OCI-LY1 (cell line): ENCODE data around the gene CACNA1C.

Experiments used
- H2AFZ ChIP-seq: fragments of 200-600 bp; sonication (generic), shearing (Covaris generic); 2 replicates; pipeline ENCODE4 v1.6.0; 2014; ENCODE audit warnings: antibody characterized with exemption, mild to moderate bottlenecking, low read length
- H3F3A ChIP-seq: fragments of 200-600 bp; sonication (generic), shearing (Covaris generic); 2 replicates; pipeline ENCODE4 v1.6.0; 2014; ENCODE audit warnings: mild to moderate bottlenecking, antibody characterized with exemption, low read length, moderate library complexity; ENCODE audit not compliant: insufficient read depth
- H3K27ac ChIP-seq: fragments of 200-600 bp; sonication (generic); 2 replicates; pipeline ENCODE4 v1.5.1; 2014; ENCODE audit warnings: low read length, mixed run types, mild to moderate bottlenecking, low read depth; ENCODE audit not compliant: poor library complexity, severe bottlenecking
- H3K27me3 ChIP-seq: fragments of 200-600 bp; sonication (generic); 2 replicates; pipeline ENCODE4 v1.6.0; 2014; ENCODE audit warnings: antibody characterized with exemption, mild to moderate bottlenecking, low read length, moderate library complexity; ENCODE audit not compliant: insufficient read depth
- H3K36me3 ChIP-seq: fragments of 200-600 bp; sonication (generic); 2 replicates; pipeline ENCODE4 v1.6.1; 2014; ENCODE audit warnings: mild to moderate bottlenecking, antibody characterized with exemption, low read length, moderate library complexity, mixed read lengths; ENCODE audit not compliant: insufficient read depth
- H3K4me1 ChIP-seq: fragments of 200-600 bp; sonication (generic); 2 replicates; pipeline ENCODE4 v1.5.1; 2014; ENCODE audit warnings: mild to moderate bottlenecking, low read length, moderate library complexity; ENCODE audit not compliant: insufficient read depth, severe bottlenecking
- H3K4me2 ChIP-seq: fragments of 200-600 bp; sonication (generic), shearing (Covaris generic); 2 replicates; pipeline ENCODE4 v1.6.1; 2014; ENCODE audit warnings: low read length
- H3K4me3 ChIP-seq: fragments of 200-600 bp; sonication (generic); 2 replicates; pipeline ENCODE4 v1.5.1; 2014; ENCODE audit warnings: low read length, low read depth, mild to moderate bottlenecking, mixed read lengths; ENCODE audit not compliant: poor library complexity, severe bottlenecking
- H3K79me2 ChIP-seq: fragments of 200-600 bp; shearing (Covaris generic); 2 replicates; pipeline ENCODE4 v1.6.1; 2016; ENCODE audit warnings: mixed run types, low read length, mixed read lengths; ENCODE audit not compliant: insufficient read depth
- H3K9ac ChIP-seq: fragments of 200-600 bp; sonication (generic), shearing (Covaris generic); 2 replicates; pipeline ENCODE4 v1.6.1; 2014; ENCODE audit warnings: mild to moderate bottlenecking, low read length, mixed read lengths
- H3K9me2 ChIP-seq: fragments of 200-600 bp; sonication (generic), shearing (Covaris generic); 2 replicates; pipeline ENCODE4 v1.6.1; 2014; ENCODE audit warnings: low read depth, mild to moderate bottlenecking, low read length, mixed read lengths
- H3K9me3 ChIP-seq: fragments of 200-600 bp; shearing (Covaris generic); 2 replicates; pipeline ENCODE4 v1.6.1; 2014; ENCODE audit warnings: low read length, mixed read lengths
- H4K20me1 ChIP-seq: fragments of 200-600 bp; sonication (generic), shearing (Covaris generic); 2 replicates; pipeline ENCODE4 v1.6.0; 2016; ENCODE audit warnings: mild to moderate bottlenecking, low read length; ENCODE audit not compliant: insufficient read depth
- CTCF ChIP-seq: fragments of 200-600 bp; sonication (generic), shearing (Covaris generic); IDR thresholded peaks from 2 replicates; pipeline ENCODE4 v1.5.1; 2017; ENCODE audit warnings: mild to moderate bottlenecking, antibody characterized with exemption, low read length, moderate library complexity, mixed read lengths
- EZH2 ChIP-seq: fragments of 200-600 bp; sonication (generic), shearing (Covaris generic); IDR thresholded peaks from 2 replicates; pipeline ENCODE4 v1.8.0; 2017; ENCODE audit warnings: borderline replicate concordance, mixed run types, mild to moderate bottlenecking, antibody characterized with exemption, low read length, moderate library complexity, mixed read lengths

The CACNA1C gene

DNA sequence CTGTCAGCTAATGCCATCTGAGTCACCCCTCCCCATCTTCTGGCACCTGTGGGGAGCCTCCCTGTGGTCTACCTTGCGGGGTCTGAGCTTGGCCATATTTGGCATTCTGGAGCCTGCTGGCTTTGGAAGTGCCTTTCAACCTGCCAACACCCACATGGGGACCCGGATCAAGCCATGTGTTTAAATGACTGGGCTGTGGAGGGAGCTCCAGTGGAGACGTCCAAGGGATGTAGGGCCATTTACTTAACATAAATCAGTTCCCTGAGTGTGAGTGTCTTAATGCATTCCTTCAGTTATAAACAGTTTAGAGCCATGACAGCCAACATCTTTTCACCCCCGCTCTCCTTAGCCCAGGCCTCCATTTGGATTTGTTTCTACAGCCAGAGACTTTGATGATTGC, 22.0 kb downstream of the CACNA1C start:
- Histone ChIP-seq H3K4me2 (no peak overlapping the region), H3K9me2 (no peaks in the 10 kb centered on the region), H3K4me1 (no peaks in the 10 kb centered on the region), H3K27me3 (peaks cover 5% of the 10 kb centered on the region; the same call in 1 of the 2 replicates), H3K36me3 (no peaks in the 10 kb centered on the region; the same call in 1 of the 2 replicates), H2AFZ (no peak overlapping the region), H3K27ac (no peak overlapping the region), H3K9ac (no peak overlapping the region), H3K79me2 (no peaks in the 10 kb centered on the region), H4K20me1 (no peaks in the 10 kb centered on the region), H3K9me3 (0 out of 2 replicates have a peak, but pooled peaks cover 6% of the 10 kb centered on the region), H3F3A (no peaks in the 10 kb centered on the region), H3K4me3 (no peak overlapping the region)
- TF ChIP-seq CTCF: no peak
- no peak for TF ChIP-seq EZH2

- H3K79me2 ChIP-seq: no peaks in the 10 kb centered on the region
Observed at GRCh38 chr12:2075508-2076195, 22.9 kb downstream of the CACNA1C start.

GRCh38 chr12:2076196-2076570, 23.4 kb downstream of the CACNA1C start:
- Histone ChIP-seq H3K27ac (no peak overlapping the region), H3K36me3 (no peaks in the 10 kb centered on the region), H3K9ac (no peak overlapping the region), H3K27me3 (peaks cover 5% of the 10 kb centered on the region; the same call in 1 of the 2 replicates), H3K79me2 (no peaks in the 10 kb centered on the region), H3K4me1 (no peaks in the 10 kb centered on the region), H3K9me3 (peaks cover 7% of the 10 kb centered on the region; the same call in 1 of the 2 replicates), H3K4me2 (no peak overlapping the region), H3F3A (no peaks in the 10 kb centered on the region), H4K20me1 (no peaks in the 10 kb centered on the region), H3K4me3 (no peak overlapping the region), H3K9me2 (no peaks in the 10 kb centered on the region), H2AFZ (no peak overlapping the region)
- TF ChIP-seq CTCF: no peak
- no peak for TF ChIP-seq EZH2

More at GRCh38 chr12:2075508-2076195, 22.9 kb downstream of the CACNA1C start:
- Histone ChIP-seq H3K4me1 (no peaks in the 10 kb centered on the region), H3K9me2 (no peaks in the 10 kb centered on the region), H3K9ac (no peak overlapping the region), H3K27me3 (peaks cover 5% of the 10 kb centered on the region; the same call in 1 of the 2 replicates), H3K4me3 (no peak overlapping the region), H2AFZ (no peak overlapping the region), H4K20me1 (no peaks in the 10 kb centered on the region), H3F3A (no peaks in the 10 kb centered on the region), H3K36me3 (no peaks in the 10 kb centered on the region), H3K4me2 (no peak overlapping the region), H3K9me3 (0 out of 2 replicates have a peak, but pooled peaks cover 3% of the 10 kb centered on the region), H3K27ac (no peak overlapping the region)
- TF ChIP-seq EZH2 (no peak), CTCF (no peak)
